Brain microvascular endothelial cell (primary cell): ENCODE data around the gene MYORG.

Source experiments
- DNase-seq: peaks from one replicate; pipeline ENCODE4 v3.0.0-alpha.2; 2020
- H3K27ac ChIP-seq: fragments of 250-450 bp; sonication (Bioruptor Pico); 2 replicates; pipeline ENCODE4 v1.5.1; 2020; ENCODE audit warnings: mild to moderate bottlenecking, moderate library complexity
- H3K27me3 ChIP-seq: fragments of 250-450 bp; sonication (Bioruptor Pico); replicated peaks from 2 replicates; pipeline ENCODE4 v1.5.1; 2020; ENCODE audit warnings: mild to moderate bottlenecking
- H3K36me3 ChIP-seq: fragments of 250-450 bp; sonication (Bioruptor Pico); replicated peaks from 2 replicates; pipeline ENCODE4 v1.5.1; 2020; ENCODE audit warnings: mild to moderate bottlenecking
- H3K4me3 ChIP-seq: 2 replicates; pipeline ENCODE4 v1.5.1; 2011; ENCODE audit warnings: low read depth, mild to moderate bottlenecking, control low read depth, low read length, moderate library complexity
- CTCF ChIP-seq: IDR thresholded peaks from 2 replicates; pipeline ENCODE4 v1.5.1; 2011; ENCODE audit warnings: low read depth, mild to moderate bottlenecking, moderate library complexity, low read length, control low read depth, inconsistent platforms; ENCODE audit errors: missing control alignments
- in situ Hi-C: cut with HindIII; loops from 2 replicates; pipeline ENCODE4 v1.10.0; 2017; ENCODE audit warnings: low sequenced_read_pairs, low pct_ligation_motif_present

Gene MYORG

GRCh38 chr9:34380034-34380510 is 3.4 kb upstream of the MYORG start:
- no peak overlapping the region for H3K27ac ChIP-seq
- peak overlapping the region; percentile 54 for H3K4me3 ChIP-seq
- in situ Hi-C loops: no loop called here
- no peaks in the 10 kb centered on the region for H3K27me3 ChIP-seq
- no peaks in the 10 kb centered on the region for H3K36me3 ChIP-seq
- DNase-seq: no peak
- no peak for TF ChIP-seq CTCF

- Histone ChIP-seq H3K36me3 (no peaks in the 10 kb centered on the region), H3K4me3 (peak overlapping the region; percentile 54), H3K27me3 (no peaks in the 10 kb centered on the region), H3K27ac (no peak overlapping the region)
- peak; percentile 79 for DNase-seq
- TF ChIP-seq CTCF: peak; percentile 99
- in situ Hi-C loops: no loop called here
These were observed 2.8 kb upstream of the MYORG start for GRCh38 chr9:34379334-34380033.

DNA sequence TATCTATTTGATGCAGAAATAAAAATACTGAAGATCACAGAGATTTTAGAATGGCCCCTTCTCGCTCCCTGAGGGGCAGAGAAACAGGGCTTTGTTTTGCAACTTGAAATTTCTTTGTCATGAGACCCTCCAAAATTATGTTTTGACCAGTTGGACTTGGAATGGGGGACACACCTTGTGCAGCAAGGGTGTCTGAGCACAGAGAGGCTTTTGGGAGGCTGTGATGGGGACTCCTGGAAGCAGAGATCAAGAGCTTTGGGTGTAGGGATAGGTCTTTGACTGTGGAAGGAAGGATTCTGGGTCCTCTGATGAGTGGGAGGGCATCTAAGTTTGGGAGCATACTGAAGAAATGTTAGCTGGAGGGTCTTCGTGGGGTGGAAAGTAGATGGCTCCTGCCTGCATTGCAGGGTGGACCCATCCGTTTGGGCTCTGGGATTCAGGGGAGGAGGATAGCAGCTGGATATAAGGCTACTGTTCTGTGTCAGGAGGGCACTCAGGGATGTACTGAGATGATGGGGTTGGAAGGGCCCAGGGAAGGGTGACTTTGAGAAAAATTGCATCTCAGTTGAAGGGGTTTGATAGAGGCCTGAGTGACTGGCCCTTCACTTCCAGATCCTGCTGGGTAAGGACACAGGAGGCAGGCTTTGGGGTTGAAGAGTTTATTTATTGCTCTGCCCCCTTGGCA is 1.8 kb upstream of the MYORG start:
- in situ Hi-C loops: no loop called here
- H3K36me3 ChIP-seq: no peaks in the 10 kb centered on the region
- DNase-seq: no peak

DNA sequence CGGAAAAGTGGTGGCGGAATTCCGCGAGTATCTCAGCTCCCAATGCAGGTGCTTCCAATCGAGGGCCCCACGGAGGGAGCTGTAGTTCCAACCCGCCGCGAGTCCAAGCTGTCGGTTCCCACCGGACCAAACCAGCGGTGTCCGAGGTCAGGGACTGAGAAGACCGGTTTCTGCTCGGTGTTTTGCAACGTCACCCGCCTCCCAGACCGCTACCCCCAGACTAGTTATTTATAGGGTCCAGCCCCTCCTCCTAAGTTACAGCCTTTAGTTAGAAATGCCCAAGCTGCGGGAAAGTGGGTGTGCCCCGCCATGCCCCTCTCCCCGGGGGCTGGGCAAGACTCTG is 677 bp upstream of the MYORG start:
- DNase-seq: no peak
- no peaks in the 10 kb centered on the region for H3K36me3 ChIP-seq
- peaks cover 8% of the 10 kb centered on the region for H3K27me3 ChIP-seq
- in situ Hi-C loops: no loop called here
- TF ChIP-seq CTCF: no peak
- H3K4me3 ChIP-seq: peak overlapping the region; percentile 72
- H3K27ac ChIP-seq: no peak overlapping the region

More for the DNA sequence above, 1.8 kb upstream of the MYORG start:
- Histone ChIP-seq H3K27ac (no peak overlapping the region), H3K27me3 (no peaks in the 10 kb centered on the region), H3K4me3 (no peak overlapping the region)
- TF ChIP-seq CTCF: no peak

- in situ Hi-C loops: no loop called here
- Histone ChIP-seq H3K36me3 (no peaks in the 10 kb centered on the region), H3K27me3 (peaks cover 19% of the 10 kb centered on the region), H3K27ac (no peak overlapping the region), H3K4me3 (peak overlapping the region; percentile 72)
- DNase-seq: no peak
- peak; percentile 16 for TF ChIP-seq CTCF
These were observed 650 bp downstream of the MYORG start for GRCh38 chr9:34375901-34376595.
